Nephron progenitor cell (in vitro differentiated cells): ENCODE measurements around the gene MATR3.

Experiments
- DNase-seq: peaks from one replicate; pipeline ENCODE4 v3.0.0; 2021
- H3K27ac Mint-ChIP-seq: 2 replicates; pipeline ENCODE4 v1.8.0; 2021; ENCODE audit warnings: mild to moderate bottlenecking, moderate library complexity, mixed read lengths
- H3K27me3 Mint-ChIP-seq: 2 replicates; pipeline ENCODE4 v1.8.0; 2021; ENCODE audit warnings: mild to moderate bottlenecking, low read depth, mixed read lengths; ENCODE audit not compliant: poor library complexity
- H3K36me3 Mint-ChIP-seq: 2 replicates; pipeline ENCODE4 v1.8.0; 2021; ENCODE audit warnings: low read depth, mixed read lengths
- H3K4me1 Mint-ChIP-seq: 2 replicates; pipeline ENCODE4 v1.8.0; 2021; ENCODE audit warnings: mixed read lengths
- H3K4me3 Mint-ChIP-seq: 2 replicates; pipeline ENCODE4 v1.8.0; 2021; ENCODE audit warnings: mild to moderate bottlenecking, moderate library complexity, mixed read lengths
- H3K9me3 Mint-ChIP-seq: 2 replicates; pipeline ENCODE4 v1.8.0; 2021; ENCODE audit warnings: mild to moderate bottlenecking, moderate library complexity, mixed read lengths
- CTCF ChIP-seq: fragments of 200-600 bp; sonication (generic); IDR thresholded peaks from 2 replicates; pipeline ENCODE4 v1.5.0; 2021; ENCODE audit warnings: antibody characterized with exemption

Gene MATR3

GRCh38 chr5:139287890-139288635 is 5.5 kb upstream of the MATR3 start:
- TF ChIP-seq CTCF, result no peak
- Mint-ChIP-seq H3K27ac (peak overlapping the region; percentile 10), H3K4me3 (no peak overlapping the region), H3K4me1 (peaks cover 6% of the 10 kb centered on the region), H3K27me3 (no peaks in the 10 kb centered on the region), H3K9me3 (peaks cover 17% of the 10 kb centered on the region), H3K36me3 (peaks cover 77% of the 10 kb centered on the region)
- no peak for DNase-seq

- peak overlapping the region; percentile 83 for H3K27ac Mint-ChIP-seq
- H3K4me3 Mint-ChIP-seq, result no peak overlapping the region
- H3K27me3 Mint-ChIP-seq, result peaks cover 2% of the 10 kb centered on the region
- no peak for DNase-seq
- no peak for TF ChIP-seq CTCF
- peaks cover 16% of the 10 kb centered on the region for H3K4me1 Mint-ChIP-seq
- peaks cover 8% of the 10 kb centered on the region for H3K9me3 Mint-ChIP-seq
- peaks cover 59% of the 10 kb centered on the region for H3K36me3 Mint-ChIP-seq
Measured at GRCh38 chr5:139291051-139291450, 2.5 kb upstream of the MATR3 start.

GRCh38 chr5:139293202-139293506 is 386 bp upstream of the MATR3 start:
- H3K27me3 Mint-ChIP-seq, result peaks cover 2% of the 10 kb centered on the region
- H3K27ac Mint-ChIP-seq, result peak overlapping the region; percentile 100
- H3K4me1 Mint-ChIP-seq, result peaks cover 37% of the 10 kb centered on the region
- no peak for DNase-seq
- H3K9me3 Mint-ChIP-seq, result peaks cover 8% of the 10 kb centered on the region
- TF ChIP-seq CTCF, result no peak
- peak overlapping the region; percentile 100 for H3K4me3 Mint-ChIP-seq
- peaks cover 51% of the 10 kb centered on the region for H3K36me3 Mint-ChIP-seq

- Mint-ChIP-seq H3K27ac (peak overlapping the region; percentile 100), H3K36me3 (peaks cover 60% of the 10 kb centered on the region), H3K4me1 (peaks cover 49% of the 10 kb centered on the region), H3K9me3 (peaks cover 8% of the 10 kb centered on the region), H3K4me3 (peak overlapping the region; percentile 100), H3K27me3 (peaks cover 2% of the 10 kb centered on the region)
- TF ChIP-seq CTCF, result no peak
- DNase-seq, result peak; percentile 83
Measured at GRCh38 chr5:139294374-139295165, 1.0 kb downstream of the MATR3 start.

- peaks cover 8% of the 10 kb centered on the region for H3K9me3 Mint-ChIP-seq
- TF ChIP-seq CTCF, result no peak
- peaks cover 2% of the 10 kb centered on the region for H3K27me3 Mint-ChIP-seq
- H3K36me3 Mint-ChIP-seq, result peaks cover 61% of the 10 kb centered on the region
- H3K27ac Mint-ChIP-seq, result peak overlapping the region; percentile 100
- peaks cover 51% of the 10 kb centered on the region for H3K4me1 Mint-ChIP-seq
- peak overlapping the region; percentile 100 for H3K4me3 Mint-ChIP-seq
- no peak for DNase-seq
Measured at GRCh38 chr5:139295346-139296057, 2.0 kb downstream of the MATR3 start.
